Measurements from ENCODE around the gene GLYATL1.

Gene GLYATL1

DNA sequence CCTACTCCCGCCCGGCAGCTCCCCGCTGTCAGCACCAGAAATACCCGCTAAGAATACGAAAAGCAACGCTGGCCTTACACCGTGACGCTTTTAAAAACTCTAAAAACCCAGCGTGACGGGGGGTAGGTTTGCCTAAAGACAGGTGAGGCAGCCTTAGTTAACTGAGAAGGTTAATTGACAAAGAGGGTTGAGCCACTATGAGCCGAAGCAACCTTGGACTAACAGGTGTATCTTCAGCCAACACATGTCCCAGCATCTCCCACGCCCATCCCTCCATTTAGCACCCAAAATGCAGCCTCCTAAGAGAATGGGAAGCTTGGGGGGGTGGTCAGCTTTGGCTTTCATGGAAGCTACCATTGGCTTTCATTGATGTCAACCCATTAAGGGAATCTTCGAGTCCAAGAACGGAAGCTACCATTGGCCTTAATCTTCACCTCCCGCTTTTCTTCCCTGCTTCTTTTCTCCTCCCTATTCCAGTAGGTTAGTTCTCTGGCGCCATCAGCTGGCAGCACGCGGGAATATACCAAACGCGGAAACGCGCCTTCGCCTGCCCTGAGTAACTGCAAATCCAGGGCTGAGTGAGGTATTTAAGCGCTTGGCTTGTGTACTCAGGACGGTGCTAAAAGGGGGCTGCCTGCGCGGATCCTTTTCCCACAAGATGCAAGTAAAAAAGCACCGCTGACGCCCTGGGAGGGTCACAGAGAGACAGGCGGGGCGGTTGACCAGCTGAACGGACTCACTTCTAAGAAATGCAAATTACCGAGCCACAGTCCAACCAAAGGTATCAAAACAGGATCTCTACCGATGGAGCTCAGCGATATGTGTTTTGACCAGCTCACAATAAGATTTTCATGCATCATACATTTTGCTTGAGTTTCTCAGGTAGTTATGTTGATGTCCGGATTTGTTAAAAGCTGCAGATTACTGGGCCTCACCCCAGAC, 38.5 kb upstream of the GLYATL1 start:
- peak; percentile 32 to 79 for DNase-seq (ENCODE audit: low read depth in 1 of 2, low spot score in 1 of 2)
- Histone ChIP-seq H3K4me3 (replicated peaks; ENCODE audit: insufficient read depth, low read length) (no peak overlapping the region), H3K27me3 (ENCODE audit: insufficient read depth, poor library complexity, severe bottlenecking) (no peaks in the 10 kb centered on the region), H3K27ac (replicated peaks) (no peak overlapping the region)
- TF ChIP-seq, protein P1, sequence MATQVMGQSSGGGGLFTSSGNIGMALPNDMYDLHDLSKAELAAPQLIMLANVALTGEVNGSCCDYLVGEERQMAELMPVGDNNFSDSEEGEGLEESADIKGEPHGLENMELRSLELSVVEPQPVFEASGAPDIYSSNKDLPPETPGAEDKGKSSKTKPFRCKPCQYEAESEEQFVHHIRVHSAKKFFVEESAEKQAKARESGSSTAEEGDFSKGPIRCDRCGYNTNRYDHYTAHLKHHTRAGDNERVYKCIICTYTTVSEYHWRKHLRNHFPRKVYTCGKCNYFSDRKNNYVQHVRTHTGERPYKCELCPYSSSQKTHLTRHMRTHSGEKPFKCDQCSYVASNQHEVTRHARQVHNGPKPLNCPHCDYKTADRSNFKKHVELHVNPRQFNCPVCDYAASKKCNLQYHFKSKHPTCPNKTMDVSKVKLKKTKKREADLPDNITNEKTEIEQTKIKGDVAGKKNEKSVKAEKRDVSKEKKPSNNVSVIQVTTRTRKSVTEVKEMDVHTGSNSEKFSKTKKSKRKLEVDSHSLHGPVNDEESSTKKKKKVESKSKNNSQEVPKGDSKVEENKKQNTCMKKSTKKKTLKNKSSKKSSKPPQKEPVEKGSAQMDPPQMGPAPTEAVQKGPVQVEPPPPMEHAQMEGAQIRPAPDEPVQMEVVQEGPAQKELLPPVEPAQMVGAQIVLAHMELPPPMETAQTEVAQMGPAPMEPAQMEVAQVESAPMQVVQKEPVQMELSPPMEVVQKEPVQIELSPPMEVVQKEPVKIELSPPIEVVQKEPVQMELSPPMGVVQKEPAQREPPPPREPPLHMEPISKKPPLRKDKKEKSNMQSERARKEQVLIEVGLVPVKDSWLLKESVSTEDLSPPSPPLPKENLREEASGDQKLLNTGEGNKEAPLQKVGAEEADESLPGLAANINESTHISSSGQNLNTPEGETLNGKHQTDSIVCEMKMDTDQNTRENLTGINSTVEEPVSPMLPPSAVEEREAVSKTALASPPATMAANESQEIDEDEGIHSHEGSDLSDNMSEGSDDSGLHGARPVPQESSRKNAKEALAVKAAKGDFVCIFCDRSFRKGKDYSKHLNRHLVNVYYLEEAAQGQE (IDR thresholded peaks at IDR 0.05; ENCODE audit: insufficient replicate concordance, low read depth), result no peak
- TF ChIP-seq GABPA (IDR thresholded peaks at IDR 0.05; ENCODE audit: low read depth) (no peak), SPI1 (IDR thresholded peaks at IDR 0.05; ENCODE audit: borderline replicate concordance, low read depth) (no peak), POLR2AphosphoS5 (IDR thresholded peaks at IDR 0.05; ENCODE audit: low read depth) (no peak)
- TF ChIP-seq, protein P2, sequence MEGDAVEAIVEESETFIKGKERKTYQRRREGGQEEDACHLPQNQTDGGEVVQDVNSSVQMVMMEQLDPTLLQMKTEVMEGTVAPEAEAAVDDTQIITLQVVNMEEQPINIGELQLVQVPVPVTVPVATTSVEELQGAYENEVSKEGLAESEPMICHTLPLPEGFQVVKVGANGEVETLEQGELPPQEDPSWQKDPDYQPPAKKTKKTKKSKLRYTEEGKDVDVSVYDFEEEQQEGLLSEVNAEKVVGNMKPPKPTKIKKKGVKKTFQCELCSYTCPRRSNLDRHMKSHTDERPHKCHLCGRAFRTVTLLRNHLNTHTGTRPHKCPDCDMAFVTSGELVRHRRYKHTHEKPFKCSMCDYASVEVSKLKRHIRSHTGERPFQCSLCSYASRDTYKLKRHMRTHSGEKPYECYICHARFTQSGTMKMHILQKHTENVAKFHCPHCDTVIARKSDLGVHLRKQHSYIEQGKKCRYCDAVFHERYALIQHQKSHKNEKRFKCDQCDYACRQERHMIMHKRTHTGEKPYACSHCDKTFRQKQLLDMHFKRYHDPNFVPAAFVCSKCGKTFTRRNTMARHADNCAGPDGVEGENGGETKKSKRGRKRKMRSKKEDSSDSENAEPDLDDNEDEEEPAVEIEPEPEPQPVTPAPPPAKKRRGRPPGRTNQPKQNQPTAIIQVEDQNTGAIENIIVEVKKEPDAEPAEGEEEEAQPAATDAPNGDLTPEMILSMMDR (IDR thresholded peaks at IDR 0.05; ENCODE audit: insufficient read depth, low read length), result peak; percentile 80

DNA sequence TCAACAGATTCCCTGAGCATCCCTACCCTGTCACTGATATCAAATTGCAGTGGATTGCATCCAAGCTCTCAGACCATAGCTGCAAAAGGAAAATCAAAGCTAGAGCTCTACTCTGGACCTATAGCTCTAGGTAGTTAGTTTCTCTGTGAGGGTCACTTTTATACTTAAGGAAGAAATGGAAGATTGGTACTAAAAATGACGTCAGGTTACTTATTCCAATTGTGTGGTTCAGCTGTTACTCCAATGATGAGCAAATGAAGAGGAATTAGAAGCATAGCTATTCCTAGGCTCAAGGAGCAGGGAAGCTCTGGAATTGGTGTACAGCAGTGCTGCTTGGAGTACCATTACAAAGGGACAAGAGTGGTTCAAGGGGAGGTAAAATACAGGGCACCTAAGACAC, 36.4 kb upstream of the GLYATL1 start:
- H3K4me3 ChIP-seq (replicated peaks; ENCODE audit: insufficient read depth, low read length), result no peak overlapping the region
- H3K27ac ChIP-seq (replicated peaks), result no peak overlapping the region
- TF ChIP-seq POLR2AphosphoS5 (IDR thresholded peaks at IDR 0.05; ENCODE audit: low read depth) (no peak), GABPA (IDR thresholded peaks at IDR 0.05; ENCODE audit: low read depth) (no peak), SPI1 (IDR thresholded peaks at IDR 0.05; ENCODE audit: borderline replicate concordance, low read depth) (no peak)
- TF ChIP-seq, protein P2 (IDR thresholded peaks at IDR 0.05; ENCODE audit: insufficient read depth, low read length), result no peak
- TF ChIP-seq, protein P1 (IDR thresholded peaks at IDR 0.05; ENCODE audit: insufficient replicate concordance, low read depth), result no peak
- DNase-seq (ENCODE audit: low read depth in 1 of 2, low spot score in 1 of 2), result no peak
- no peaks in the 10 kb centered on the region for H3K27me3 ChIP-seq (ENCODE audit: insufficient read depth, poor library complexity, severe bottlenecking)

DNA sequence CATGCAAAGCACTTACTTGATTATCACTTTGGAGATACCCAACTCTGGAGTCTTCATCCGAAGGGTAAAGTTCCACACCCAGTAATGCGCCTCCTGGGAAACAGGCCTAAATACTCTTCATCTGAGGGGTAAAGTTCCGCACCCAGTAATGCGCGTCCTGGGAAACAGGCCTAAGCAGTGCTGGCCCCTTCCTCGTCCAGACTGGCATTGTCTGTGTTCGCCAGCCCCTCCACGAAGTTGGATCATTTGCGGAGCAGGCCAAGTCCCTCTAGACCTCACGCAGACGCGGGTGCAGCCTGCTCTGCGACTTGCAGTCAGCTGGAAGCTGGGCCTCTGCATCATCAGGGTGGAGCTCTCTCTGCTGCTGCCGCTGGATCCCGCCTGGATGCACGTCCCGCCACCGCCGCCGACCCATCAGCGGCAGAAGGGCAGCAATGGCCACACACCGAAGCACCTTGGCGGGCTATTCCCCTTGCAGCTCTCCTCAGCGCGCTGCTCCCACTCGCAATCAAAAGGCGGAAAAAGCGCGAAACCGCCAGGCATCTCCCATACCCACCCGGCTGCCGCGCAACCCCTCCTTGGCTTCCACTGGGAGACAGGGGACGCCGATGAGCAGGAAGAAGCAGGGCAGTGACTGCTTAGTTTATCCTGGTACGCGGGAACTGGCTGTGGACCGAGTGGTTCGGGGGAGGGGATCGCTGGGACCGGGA, 34.1 kb upstream of the GLYATL1 start:
- no peak overlapping the region for H3K27ac ChIP-seq (replicated peaks)
- no peak for DNase-seq (ENCODE audit: low read depth in 1 of 2, low spot score in 1 of 2)
- no peak overlapping the region for H3K4me3 ChIP-seq (replicated peaks; ENCODE audit: insufficient read depth, low read length)
- TF ChIP-seq SPI1 (IDR thresholded peaks at IDR 0.05; ENCODE audit: borderline replicate concordance, low read depth), result no peak
- TF ChIP-seq GABPA (IDR thresholded peaks at IDR 0.05; ENCODE audit: low read depth), result no peak
- TF ChIP-seq, protein P2 (IDR thresholded peaks at IDR 0.05; ENCODE audit: insufficient read depth, low read length), result no peak
- TF ChIP-seq, protein P1 (IDR thresholded peaks at IDR 0.05; ENCODE audit: insufficient replicate concordance, low read depth), result no peak
- TF ChIP-seq POLR2AphosphoS5 (IDR thresholded peaks at IDR 0.05; ENCODE audit: low read depth), result no peak
- H3K27me3 ChIP-seq (ENCODE audit: insufficient read depth, poor library complexity, severe bottlenecking), result no peaks in the 10 kb centered on the region

Data from HL-60 (cell line).